GM04503 (cell line): ENCODE results near the gene RELL1.
A peak's percentile ranks its signal among the peaks of the same experiment; 100 is the strongest.

Experiments
- DNase-seq: peaks from one replicate; pipeline ENCODE4 v3.0.0-alpha.2; 2012; ENCODE audit warnings: low read depth

The RELL1 gene

GRCh38 chr4:37665333-37666320 is 20.5 kb downstream of the RELL1 start:
- DNase-seq, result no peak

- DNase-seq, result no peak
Observed at GRCh38 chr4:37664696-37665095, 21.5 kb downstream of the RELL1 start.

- DNase-seq, result no peak
Observed at GRCh38 chr4:37663552-37663951, 22.6 kb downstream of the RELL1 start.

GRCh38 chr4:37662861-37663390 is 23.2 kb downstream of the RELL1 start:
- no peak for DNase-seq

GRCh38 chr4:37662251-37662650 is 23.9 kb downstream of the RELL1 start:
- no peak for DNase-seq

- no peak for DNase-seq
Observed at GRCh38 chr4:37661772-37662171, 24.4 kb downstream of the RELL1 start.

- DNase-seq, result no peak
Observed at GRCh38 chr4:37659696-37660095, 26.5 kb downstream of the RELL1 start.

- no peak for DNase-seq
Observed at GRCh38 chr4:37656649-37657048, 29.5 kb downstream of the RELL1 start.

GRCh38 chr4:37653601-37654000 is 32.6 kb downstream of the RELL1 start:
- DNase-seq, result no peak

- no peak for DNase-seq
Observed at GRCh38 chr4:37652747-37653527, 33.2 kb downstream of the RELL1 start.

GRCh38 chr4:37651781-37652377 is 34.3 kb downstream of the RELL1 start:
- DNase-seq, result no peak

GRCh38 chr4:37650481-37650880 is 35.7 kb downstream of the RELL1 start:
- DNase-seq, result no peak

GRCh38 chr4:37649268-37649667 is 36.9 kb downstream of the RELL1 start:
- no peak for DNase-seq

- DNase-seq, result peak; percentile 86
Observed at GRCh38 chr4:37648084-37648817, 37.9 kb downstream of the RELL1 start.

GRCh38 chr4:37646247-37646646 is 39.9 kb downstream of the RELL1 start:
- DNase-seq, result no peak

GRCh38 chr4:37645736-37646135 is 40.4 kb downstream of the RELL1 start:
- no peak for DNase-seq

GRCh38 chr4:37644962-37645361 is 41.2 kb downstream of the RELL1 start:
- no peak for DNase-seq

- DNase-seq, result no peak
Observed at GRCh38 chr4:37641886-37642849, 44.0 kb downstream of the RELL1 start.

- no peak for DNase-seq
Observed at GRCh38 chr4:37641352-37641751, 44.8 kb downstream of the RELL1 start.

GRCh38 chr4:37639551-37640285 is 46.5 kb downstream of the RELL1 start:
- no peak for DNase-seq
